Stomach (tissue), 19 donors: Measurements from ENCODE around the gene PLIN5. TPM values are rescaled to one million over a fixed set of nuclear protein-coding genes. Genes with fewer than 3 reads are reported as not detected.

ENCODE experiments used
- DNase-seq, 2 donors: peaks; one replicate each; pipeline versions ENCODE4 v3.0.0 to v3.0.0-alpha.2; 2013 to 2019
- H3K27ac ChIP-seq, 5 donors: fragments of 200-600 bp in 4 of 5; sonication (generic) in 4 of 5; one replicate each; pipeline ENCODE4 v1.5.1; 2013 to 2019; ENCODE audit warnings: mild to moderate bottlenecking in 1 of 5, moderate library complexity in 1 of 5
- H3K27me3 ChIP-seq, 3 donors: fragments of 200-600 bp; sonication (generic); one replicate each; pipeline ENCODE4 v1.5.1; 2017 to 2019; ENCODE audit warnings: mixed run types in 1 of 3
- H3K36me3 ChIP-seq, 4 donors: fragments of 200-600 bp; sonication (generic); 1 replicate in 3 of 4; 2 replicates in 1 of 4; pipeline ENCODE4 v1.5.1; 2016 to 2019
- H3K4me1 ChIP-seq, 4 donors: fragments of 200-600 bp; sonication (generic); one replicate each; pipeline ENCODE4 v1.5.1; 2016 to 2019
- H3K4me3 ChIP-seq, 4 donors: fragments of 200-600 bp; sonication (generic) in 3 of 4; one replicate each; pipeline ENCODE4 v1.5.1; 2016 to 2019; ENCODE audit warnings: mild to moderate bottlenecking in 1 of 4
- H3K9me3 ChIP-seq, 4 donors: fragments of 200-600 bp; sonication (generic); one replicate each; pipeline ENCODE4 v1.5.1; 2016 to 2019
- CTCF ChIP-seq, 7 experiments: fragments of 450-650 bp in 4 of 7; fragments of 200-600 bp in 3 of 7; sonication (generic) in 3 of 7; IDR thresholded peaks; one replicate each; pipeline ENCODE4 v1.5.1; 2016 to 2019; ENCODE audit warnings: antibody characterized with exemption in 7 of 7, control low read depth in 2 of 7, mild to moderate bottlenecking in 1 of 7
- EP300 ChIP-seq: sonication (generic); formaldehyde crosslinking; IDR thresholded peaks from one replicate; pipeline ENCODE4 v1.6.1; 2017; ENCODE audit warnings: antibody characterized with exemption
- POLR2A ChIP-seq, 4 donors: fragments of 450-650 bp; IDR thresholded peaks; one replicate each; pipeline ENCODE4 v1.6.1; 2016; ENCODE audit warnings: antibody characterized with exemption in 4 of 4, control low read depth in 2 of 4, mild to moderate bottlenecking in 1 of 4, moderate library complexity in 1 of 4
- POLR2AphosphoS5 ChIP-seq, 3 donors: sonication (generic); formaldehyde crosslinking; IDR thresholded peaks; one replicate each; pipeline ENCODE4 v1.6.1; 2016; ENCODE audit warnings: antibody characterized with exemption in 3 of 3
- WGBS, 5 donors: extraction: QIAGEN DNeasy Blood & Tissue Kit in 3 of 5; methylation state at CpG; one replicate each; pipeline versions ENCODE4 v1.1.5 to v1.1.7; 2013 to 2018; 5-methylcytosine and 5-hydroxymethylcytosine counted together
- intact Hi-C: fragments of 100-400 bp; cut with DNase I; formaldehyde crosslinking; loops from one replicate; pipeline ENCODE4 v1.15.1; 2023; ENCODE audit warnings: low total_unique reads
- long read RNA-seq, 10 donors: transcript quantifications; one replicate each; lab custom pipeline, GENCODE V29; 2026
- polyA plus RNA-seq, 3 donors: library from polyadenylated mRNA; stranded (reverse); fragments of 200-250 nt; gene quantifications; one replicate each; pipeline ENCODE4 v1.2.3, GENCODE V29; 2013
- total RNA-seq, 5 donors: library from RNA; depleted of rRNA; stranded (reverse); fragments of >200 nt; gene quantifications; one replicate each; pipeline versions ENCODE4 v1.1.0 to v1.2.3, GENCODE V29; 2014 to 2016
- donor health status: healthy with polysubstance abuse.
- donor health status: Bipolar disorder and iron deficiency.
- donor health status: healthy.

Gene PLIN5
- 100 to 1,000 TPM in 1 of 5 donors, 10 to 100 TPM in 2, 1 to 10 TPM in 2; 1.4 to 114 (median 37.8) TPM for total RNA-seq
- polyA plus RNA-seq = 10 to 100 TPM; 23.8 to 37.9 (median 25.3) TPM
- long read RNA-seq, donor 1 = 0 reads
- long read RNA-seq, donor 2 = 0 reads
- long read RNA-seq, donor 3, partial matches to known transcripts = 0 of 1 reads
- long read RNA-seq, donor 3, other reads (novel, unspliced or antisense) = 0 of 1 reads
- long read RNA-seq, donor 4 = 0 reads
- long read RNA-seq, donor 5 = 0 reads
- long read RNA-seq, donor 6, partial matches to known transcripts = 0 of 6 reads
- long read RNA-seq, donor 6, other reads (novel, unspliced or antisense) = 0 of 6 reads
- long read RNA-seq, donor 7, partial matches to known transcripts = 0 of 2 reads
- long read RNA-seq, donor 7, other reads (novel, unspliced or antisense) = 0 of 2 reads
- long read RNA-seq, donor 8 = 0 reads
- long read RNA-seq, donor 9, partial matches to known transcripts = 0 of 2 reads
- long read RNA-seq, donor 9, other reads (novel, unspliced or antisense) = 0 of 2 reads
- long read RNA-seq, donor 10 = 0 reads

GRCh38 chr19:4534836-4535658 lies at the start of gene PLIN5:
TSS of gene PLIN5 (minus strand) at chr19:4535224. CDS start at chr19:4534074, 1,150 bp downstream.
- peaks cover 12 to 64% (median 62%) of the 10 kb centered on the region in 4 donors for H3K4me1 ChIP-seq
- no peaks in the 10 kb centered on the region for H3K9me3 ChIP-seq
- H3K27ac ChIP-seq = peak within 1 kb of the TSS; percentile 72 to 89 (median 82)
- WGBS, 5 donors = 6 to 19% (median 8%) methylated on average over 25 to 49 of the region's 49 CpGs
- H3K36me3 ChIP-seq = no peaks in the 10 kb centered on the region
- peak in 1 of 4 donors; percentile 32 for TF ChIP-seq POLR2A (IDR thresholded peaks at IDR 0.05)
- no peak for TF ChIP-seq EP300
- TF ChIP-seq POLR2AphosphoS5 (IDR thresholded peaks at IDR 0.05) = peak in 2 of 3 donors; percentile 41 to 79
- intact Hi-C loops = no loop called here
- peak within 1 kb of the TSS; percentile 39 to 50 (median 48) for H3K4me3 ChIP-seq
- DNase-seq = peak; percentile 93 to 96
- H3K27me3 ChIP-seq = peaks cover 0 to 48% (median 12%) of the 10 kb centered on the region in 3 donors

- peak overlapping the region; percentile 33 to 44 (median 38) for H3K4me3 ChIP-seq
- no peak overlapping the region for H3K27ac ChIP-seq
- H3K9me3 ChIP-seq = no peaks in the 10 kb centered on the region
- no peaks in the 10 kb centered on the region for H3K36me3 ChIP-seq
- DNase-seq = peak in 1 of 2 donors; percentile 62
- intact Hi-C loops = no loop called here
- WGBS, 5 donors = 1 to 10% (median 3%) methylated on average over 2 to 49 of the region's 49 CpGs
- H3K27me3 ChIP-seq = peaks cover 20 to 85% (median 69%) of the 10 kb centered on the region in 3 donors
- H3K4me1 ChIP-seq = peaks cover 11 to 31% (median 26%) of the 10 kb centered on the region in 4 donors
- TF ChIP-seq CTCF (IDR thresholded peaks at IDR 0.05) (no peak), POLR2AphosphoS5 (IDR thresholded peaks at IDR 0.05) (no peak), EP300 (no peak), POLR2A (IDR thresholded peaks at IDR 0.05) (no peak)
These were observed 49.1 kb upstream of the PLIN5 start for GRCh38 chr19:4583961-4584669.

GRCh38 chr19:4582980-4583842 lies 48.2 kb upstream of the PLIN5 start:
- peaks cover 11 to 31% (median 26%) of the 10 kb centered on the region in 4 donors for H3K4me1 ChIP-seq
- no peaks in the 10 kb centered on the region for H3K9me3 ChIP-seq
- H3K4me3 ChIP-seq = no peak overlapping the region
- intact Hi-C loops = no loop called here
- peaks cover 20 to 94% (median 79%) of the 10 kb centered on the region in 3 donors for H3K27me3 ChIP-seq
- TF ChIP-seq CTCF (IDR thresholded peaks at IDR 0.05) = no peak
- TF ChIP-seq POLR2A (IDR thresholded peaks at IDR 0.05) = no peak
- TF ChIP-seq EP300 = no peak
- TF ChIP-seq POLR2AphosphoS5 (IDR thresholded peaks at IDR 0.05) = no peak
- WGBS, 5 donors = 41 to 48% (median 45%) methylated on average over 13 to 16 of the region's 16 CpGs
- DNase-seq = no peak
- H3K36me3 ChIP-seq = no peaks in the 10 kb centered on the region
- no peak overlapping the region for H3K27ac ChIP-seq
